GM12878 (cell line): ENCODE results near the gene GDAP1L1. TPM values are rescaled to one million over a fixed set of nuclear protein-coding genes. Genes with fewer than 3 reads are reported as not detected.

Experiments
- ATAC-seq: fragments of 200-7000 bp; cut with Tn5 transposase; 3 replicates; pipeline ENCODE4 v1.9.1; 2020; ENCODE audit warnings: mild to moderate bottlenecking, moderate library complexity
- BruUV-seq: library from RNA; stranded (reverse); fragments of 400-500 nt; replicated peaks from 2 replicates; lab custom pipeline; 2021; lab: Mats Ljungman, UMichigan
- CTCF ChIA-PET: fragments of 300-600 bp; sonication (Branson Sonifier 250); formaldehyde crosslinking; extraction: SDS; loops from one replicate; lab custom pipeline; 2021; ENCODE audit warnings: inconsistent platforms; lab: Yijun Ruan, JAX
- POLR2A ChIA-PET: fragments of 350-600 bp; formaldehyde crosslinking; extraction: SDS; loops from one replicate; lab custom pipeline; 2021; ENCODE audit warnings: inconsistent platforms; lab: Charles Lee
- RAD21 ChIA-PET: fragments of 300-600 bp; sonication (Branson Sonifier 250); formaldehyde crosslinking; loops from one replicate; lab custom pipeline; 2023; ENCODE audit warnings: antibody characterized with exemption; ENCODE audit not compliant: unreplicated experiment; lab: Charles Lee
- SMC1A ChIA-PET: fragments of 300-600 bp; sonication (Branson Sonifier 250); formaldehyde crosslinking; loops from one replicate; lab custom pipeline; 2023; ENCODE audit not compliant: unreplicated experiment, uncharacterized antibody; lab: Charles Lee
- DNase-seq: peaks from one replicate; pipeline ENCODE4 v3.0.0-alpha.2; 2011; ENCODE audit warnings: low read depth, low spot score
- FAIRE-seq: peaks from 3 replicates; lab custom pipeline; 2011; peaks lifted over from hg19 to GRCh38; lab: Jason Lieb, UNC
- H2AFZ ChIP-seq: 2 replicates; pipeline ENCODE4 v1.6.0; 2011; ENCODE audit warnings: low read depth, low read length, control low read depth; ENCODE audit not compliant: control insufficient read depth
- H3K27ac ChIP-seq: 2 replicates; pipeline ENCODE4 v1.5.1; 2011; ENCODE audit warnings: control low read depth; ENCODE audit not compliant: control insufficient read depth, insufficient read depth
- H3K27me3 ChIP-seq, 2 experiments: replicated peaks in 1 of 2; 2 replicates each; pipeline versions ENCODE4 v1.6.0 to v1.6.1; 2011; ENCODE audit warnings: low read length in 1 of 2; ENCODE audit not compliant: control insufficient read depth in 2 of 2, insufficient read depth in 2 of 2
- H3K36me3 ChIP-seq, 2 experiments: 2 replicates each; pipeline ENCODE4 v1.5.1; 2011; ENCODE audit warnings: low read length in 1 of 2; ENCODE audit not compliant: control insufficient read depth in 2 of 2, insufficient read depth in 2 of 2
- H3K4me1 ChIP-seq: 2 replicates; pipeline ENCODE4 v1.6.1; 2011; ENCODE audit warnings: mild to moderate bottlenecking, low read length, moderate library complexity, mixed read lengths; ENCODE audit not compliant: control insufficient read depth, insufficient read depth
- H3K4me2 ChIP-seq: 2 replicates; pipeline ENCODE4 v1.6.0; 2011; ENCODE audit warnings: control low read depth; ENCODE audit not compliant: control insufficient read depth, insufficient read depth
- H3K4me3 ChIP-seq: fragments of 200-600 bp; sonication (generic); 2 replicates; pipeline ENCODE4 v1.5.1; 2016
- H3K79me2 ChIP-seq: 2 replicates; pipeline ENCODE4 v1.6.0; 2011; ENCODE audit warnings: low read length; ENCODE audit not compliant: control insufficient read depth, insufficient read depth
- H3K9ac ChIP-seq: 2 replicates; pipeline ENCODE4 v1.8.0; 2011; ENCODE audit warnings: low read length, control low read depth, mixed read lengths; ENCODE audit not compliant: control insufficient read depth, insufficient read depth
- H3K9me3 ChIP-seq: replicated peaks from 3 replicates; pipeline ENCODE4 v1.5.1; 2011; ENCODE audit warnings: mild to moderate bottlenecking, low read length; ENCODE audit not compliant: control insufficient read depth, insufficient read depth
- H4K20me1 ChIP-seq: 2 replicates; pipeline ENCODE4 v1.6.0; 2011; ENCODE audit not compliant: control insufficient read depth, insufficient read depth
- CTCF ChIP-seq, 3 experiments: IDR thresholded peaks in 2 of 3; conservative IDR thresholded peaks in 1 of 3; 2 replicates each; pipeline ENCODE4 v1.5.1; 2011; ENCODE audit warnings: low read depth in 3 of 3, low read length in 3 of 3, mild to moderate bottlenecking in 3 of 3, control low read depth in 2 of 3, moderate library complexity in 2 of 3, inconsistent platforms in 1 of 3, mixed read lengths in 1 of 3; ENCODE audit not compliant: control insufficient read depth in 2 of 3, insufficient read depth in 1 of 3; ENCODE audit errors: extremely low read depth in 1 of 3
- EED ChIP-seq: sonication (generic); IDR thresholded peaks from 2 replicates; pipeline ENCODE4 v1.6.1; 2016; ENCODE audit warnings: antibody characterized with exemption, low read depth
- IKZF1 ChIP-seq: fragments of 450-650 bp; conservative IDR thresholded peaks from 2 replicates; pipeline ENCODE4 v1.6.1; 2017; ENCODE audit warnings: antibody characterized with exemption, mild to moderate bottlenecking
- IKZF2 ChIP-seq, 2 experiments: fragments of 450-650 bp; IDR thresholded peaks; 2 replicates each; pipeline ENCODE4 v1.6.1; 2017; ENCODE audit warnings: mild to moderate bottlenecking in 2 of 2, moderate library complexity in 2 of 2
- MYB ChIP-seq: fragments of 150-350 bp; IDR thresholded peaks from 2 replicates; pipeline ENCODE4 v1.6.1; 2014; ENCODE audit warnings: mild to moderate bottlenecking, low read depth, low read length, borderline replicate concordance
- NFYB ChIP-seq: IDR thresholded peaks from 2 replicates; pipeline ENCODE4 v1.6.1; 2011; ENCODE audit warnings: low read depth, mild to moderate bottlenecking, low read length, improper control_type of control experiment, moderate library complexity; ENCODE audit not compliant: insufficient read depth
- RAD21 ChIP-seq: IDR thresholded peaks from 2 replicates; pipeline ENCODE4 v1.6.1; 2011; ENCODE audit warnings: mild to moderate bottlenecking, low read depth, low read length, moderate library complexity; ENCODE audit not compliant: insufficient read depth
- RAD51 ChIP-seq: fragments of 450-650 bp; IDR thresholded peaks from 2 replicates; pipeline ENCODE4 v1.6.1; 2016; ENCODE audit warnings: moderate library complexity, mild to moderate bottlenecking, inconsistent platforms
- SMC3 ChIP-seq: IDR thresholded peaks from 2 replicates; pipeline ENCODE4 v1.6.1; 2011; ENCODE audit warnings: low read length, improper control_type of control experiment, borderline replicate concordance
- YY1 ChIP-seq: IDR thresholded peaks from 2 replicates; pipeline ENCODE4 v1.6.1; 2011; ENCODE audit warnings: low read depth, mild to moderate bottlenecking, low read length
- ZBTB4 ChIP-seq: fragments of 450-650 bp; formaldehyde crosslinking; IDR thresholded peaks from 2 replicates; pipeline ENCODE4 v1.4.0; 2022; ENCODE audit warnings: mild to moderate bottlenecking, moderate library complexity
- ZNF274 ChIP-seq: IDR thresholded peaks from one replicate; pipeline ENCODE4 v1.8.0; 2011; ENCODE audit not compliant: insufficient read length, insufficient read depth
- whole genome bisulfite sequencing: methylation state at CpG from one replicate; pipeline ENCODE4 v1.1.6; 2016; ENCODE audit warnings: low lambda C conversion rate; ENCODE audit not compliant: insufficient replicate concordance, insufficient coverage; ENCODE audit errors: missing lambda C conversion rate; 5-methylcytosine and 5-hydroxymethylcytosine counted together
- in situ Hi-C: fragments of 300-500 bp; cut with MboI; formaldehyde crosslinking; loops from 9 replicates; pipeline ENCODE4 v1.14.3; 2018; ENCODE audit warnings: mixed read lengths
- intact Hi-C: fragments of 100-400 bp; cut with micrococcal nuclease; formaldehyde crosslinking; loops from one replicate; pipeline ENCODE4 v1.14.2; 2022; ENCODE audit not compliant: unreplicated experiment
- polyA plus RNA-seq, 11 experiments: library from polyadenylated mRNA; depleted of rRNA in 4 of 11; unstranded in 6 of 11; stranded (reverse) in 5 of 11; fragments of >200 nt; fragmentation: Nextera tagmentation in 4 of 11; fragmentation: Illumina TruSeq in 1 of 11; extraction: Ambion mirVana in 4 of 11; extraction: Trizol in 1 of 11; gene quantifications; 1 replicate in 1 of 11; 2 replicates in 10 of 11; pipeline versions ENCODE4 v1.2.1 to v1.2.3, GENCODE V29; 2011 to 2016; ENCODE audit warnings: inconsistent platforms in 2 of 11, missing spikeins in 2 of 11, low read depth in 1 of 11
- total RNA-seq, 4 experiments: library from RNA; depleted of rRNA in 3 of 4; stranded (reverse); fragments of >200 nt in 3 of 4; fragmentation: Illumina TruSeq in 1 of 4; extraction: Trizol in 1 of 4; gene quantifications; 2 replicates each; pipeline versions ENCODE4 v1.2.1 to v1.2.3, GENCODE V29; 2013 to 2021
- TF ChIP-seq, protein P1 (sequence below): fragments of 150-350 bp; IDR thresholded peaks from 2 replicates; pipeline ENCODE4 v1.6.1; 2016; ENCODE audit warnings: low read depth, low read length

GDAP1L1 gene
- total and polyA plus RNA-seq, 10 of the 15 experiments (the other 5 are each of a cell fraction or from before 2014, with no cell fraction given) = 0.08 to 0.38 TPM; not detected in 8

DNA sequence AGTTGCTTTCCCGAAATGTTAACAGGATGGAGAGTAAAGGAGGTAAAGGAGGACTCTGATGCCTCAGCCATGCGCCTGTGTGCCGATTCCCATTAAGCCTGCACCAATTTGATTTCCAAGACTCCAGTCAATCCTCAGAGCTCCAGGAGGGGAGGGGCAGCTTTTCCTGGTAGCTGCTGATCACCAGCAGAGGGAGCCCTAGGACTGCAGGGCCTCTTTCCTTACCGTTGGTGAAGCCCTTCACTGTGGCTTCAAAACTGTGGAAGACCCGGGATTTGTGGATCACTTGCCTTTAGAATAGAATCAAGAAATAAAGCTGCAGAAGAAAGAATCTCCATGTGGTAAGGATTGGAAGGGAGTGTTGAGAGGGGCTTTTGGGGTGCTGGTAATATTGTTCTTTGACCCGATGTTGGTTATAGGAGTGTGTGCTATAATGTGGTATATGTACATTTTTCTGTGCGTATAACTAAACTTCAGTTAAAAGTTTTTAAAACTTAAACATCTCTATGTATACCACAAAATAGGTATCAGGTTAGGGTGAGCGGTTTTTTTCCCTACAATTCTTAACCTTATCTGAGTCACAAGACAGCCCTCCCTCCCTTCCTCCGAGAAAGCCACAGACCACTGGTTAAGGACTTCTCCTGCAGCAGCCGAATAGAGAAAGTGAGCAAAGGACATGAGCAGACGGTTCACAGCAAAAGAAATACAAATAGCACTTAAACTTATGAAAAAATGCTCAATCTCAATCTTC is 29.6 kb upstream of the GDAP1L1 start:
- ChIA-PET RAD21 (interaction anchor here (0.6 to 4.5 kb wide), 9 partner anchors 18 to 466 kb away, joined by 3 to 73 read pairs (median 3); partner anchors contain the start of gene FITM2), POLR2A (interaction anchor here (2.4 kb wide), 1 partner anchor 94 kb away, joined by 8 read pairs; the partner anchor contains the start of gene FITM2), CTCF (interaction anchor here (0.6 to 10.1 kb wide), 36 partner anchors 9 to 767 kb away, joined by 3 to 257 read pairs (median 4); partner anchors contain the start of gene FITM2), SMC1A (interaction anchor here (0.6 to 8.1 kb wide), 10 partner anchors 15 to 691 kb away, joined by 3 to 118 read pairs (median 4); partner anchors contain the start of gene FITM2)
- no peaks in the 10 kb centered on the region for H3K9me3 ChIP-seq
- in situ Hi-C loops (loop anchor here (5.0 to 10.0 kb wide), 3 partner anchors 95 to 387 kb away; partner anchors contain the start of gene FITM2), intact Hi-C loops (loop anchor here (1.0 to 5.0 kb wide), 4 partner anchors 169 to 465 kb away; no protein-coding TSS in a partner anchor)
- no peaks in the 10 kb centered on the region for H3K79me2 ChIP-seq
- H2AFZ ChIP-seq = peak overlapping the region; percentile 15; the same call in 1 of the 2 replicates
- H3K9ac ChIP-seq = no peak overlapping the region
- no peak for TF ChIP-seq ZNF274
- no peak for TF ChIP-seq NFYB
- TF ChIP-seq CTCF (IDR thresholded peaks at IDR 0.05 in 2 of 3, conservative IDR thresholded peaks at IDR 0.05 in 1 of 3; ENCODE audit: control insufficient read depth in 2 of 3, extremely low read depth in 1 of 3, insufficient read depth in 1 of 3, low read depth in 3 of 3, low read length in 3 of 3) = peak; percentile 92 to 97 (median 94)
- TF ChIP-seq SMC3 = peak; percentile 84
- TF ChIP-seq, protein P1, sequence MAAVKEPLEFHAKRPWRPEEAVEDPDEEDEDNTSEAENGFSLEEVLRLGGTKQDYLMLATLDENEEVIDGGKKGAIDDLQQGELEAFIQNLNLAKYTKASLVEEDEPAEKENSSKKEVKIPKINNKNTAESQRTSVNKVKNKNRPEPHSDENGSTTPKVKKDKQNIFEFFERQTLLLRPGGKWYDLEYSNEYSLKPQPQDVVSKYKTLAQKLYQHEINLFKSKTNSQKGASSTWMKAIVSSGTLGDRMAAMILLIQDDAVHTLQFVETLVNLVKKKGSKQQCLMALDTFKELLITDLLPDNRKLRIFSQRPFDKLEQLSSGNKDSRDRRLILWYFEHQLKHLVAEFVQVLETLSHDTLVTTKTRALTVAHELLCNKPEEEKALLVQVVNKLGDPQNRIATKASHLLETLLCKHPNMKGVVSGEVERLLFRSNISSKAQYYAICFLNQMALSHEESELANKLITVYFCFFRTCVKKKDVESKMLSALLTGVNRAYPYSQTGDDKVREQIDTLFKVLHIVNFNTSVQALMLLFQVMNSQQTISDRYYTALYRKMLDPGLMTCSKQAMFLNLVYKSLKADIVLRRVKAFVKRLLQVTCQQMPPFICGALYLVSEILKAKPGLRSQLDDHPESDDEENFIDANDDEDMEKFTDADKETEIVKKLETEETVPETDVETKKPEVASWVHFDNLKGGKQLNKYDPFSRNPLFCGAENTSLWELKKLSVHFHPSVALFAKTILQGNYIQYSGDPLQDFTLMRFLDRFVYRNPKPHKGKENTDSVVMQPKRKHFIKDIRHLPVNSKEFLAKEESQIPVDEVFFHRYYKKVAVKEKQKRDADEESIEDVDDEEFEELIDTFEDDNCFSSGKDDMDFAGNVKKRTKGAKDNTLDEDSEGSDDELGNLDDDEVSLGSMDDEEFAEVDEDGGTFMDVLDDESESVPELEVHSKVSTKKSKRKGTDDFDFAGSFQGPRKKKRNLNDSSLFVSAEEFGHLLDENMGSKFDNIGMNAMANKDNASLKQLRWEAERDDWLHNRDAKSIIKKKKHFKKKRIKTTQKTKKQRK = no peak
- 0 out of 2 replicates have a peak, but pooled peaks have one; percentile 52 for TF ChIP-seq EED
- TF ChIP-seq IKZF1 = no peak; the same call in none of the 2 replicates
- TF ChIP-seq MYB = no peak
- no peak for TF ChIP-seq RAD51
- 0 out of 2 replicates have a peak, but pooled peaks have one; percentile 44 for TF ChIP-seq YY1
- TF ChIP-seq ZBTB4 (CRISPR knock-in tag) = no peak
- TF ChIP-seq IKZF2 (IDR thresholded peaks at IDR 0.05) = peak in 1 of 2 experiments; percentile 36; a peak in 2 of 4 replicates
- peak; percentile 98 for TF ChIP-seq RAD21
- no peaks in the 10 kb centered on the region for H3K36me3 ChIP-seq
- H3K27ac ChIP-seq = no peak overlapping the region
- H3K4me3 ChIP-seq = no peak overlapping the region
- H4K20me1 ChIP-seq = no peaks in the 10 kb centered on the region
- peak; percentile 73 for FAIRE-seq
- DNase-seq = no peak
- H3K27me3 ChIP-seq = no peaks in the 10 kb centered on the region
- peaks cover 14% of the 10 kb centered on the region for H3K4me1 ChIP-seq
- H3K4me2 ChIP-seq = no peak overlapping the region
- 35% methylated on average over 11 of the region's 11 CpGs for WGBS
- BruUV-seq = no TSS peak
- peak; percentile 80 for ATAC-seq
